Loucy (cell line): ENCODE data around the gene KCNH4.

Experiments used
- EZH2phosphoT487 ChIP-seq: fragments of 200-600 bp; IDR thresholded peaks from 2 replicates; pipeline ENCODE4 v1.6.1; 2018; ENCODE audit warnings: antibody characterized with exemption, mild to moderate bottlenecking, moderate library complexity, borderline replicate concordance
- TF ChIP-seq, protein P1 (sequence below): fragments of 200-600 bp; sonication (generic); conservative IDR thresholded peaks from 2 replicates; pipeline ENCODE4 v1.5.1; 2014; ENCODE audit warnings: mild to moderate bottlenecking, antibody characterized with exemption, low read length

DNA sequence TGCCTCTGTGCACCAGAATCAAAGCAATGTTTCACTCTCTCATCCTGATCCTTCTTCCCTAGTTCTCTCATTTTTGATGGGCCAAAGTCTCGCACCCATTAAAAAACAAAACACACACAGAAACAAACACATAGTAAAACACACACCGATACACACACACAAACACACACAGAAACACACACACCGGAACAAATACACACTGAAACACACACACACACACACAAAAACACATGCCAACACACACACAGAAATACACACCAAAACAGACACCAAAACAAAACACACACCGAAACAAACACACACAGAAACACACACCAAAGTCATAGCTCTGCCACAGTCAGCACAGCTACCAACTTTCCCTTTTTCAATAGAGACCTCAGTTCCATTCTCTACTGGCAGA is 49.7 kb downstream of the KCNH4 start:
- TF ChIP-seq, protein P1, sequence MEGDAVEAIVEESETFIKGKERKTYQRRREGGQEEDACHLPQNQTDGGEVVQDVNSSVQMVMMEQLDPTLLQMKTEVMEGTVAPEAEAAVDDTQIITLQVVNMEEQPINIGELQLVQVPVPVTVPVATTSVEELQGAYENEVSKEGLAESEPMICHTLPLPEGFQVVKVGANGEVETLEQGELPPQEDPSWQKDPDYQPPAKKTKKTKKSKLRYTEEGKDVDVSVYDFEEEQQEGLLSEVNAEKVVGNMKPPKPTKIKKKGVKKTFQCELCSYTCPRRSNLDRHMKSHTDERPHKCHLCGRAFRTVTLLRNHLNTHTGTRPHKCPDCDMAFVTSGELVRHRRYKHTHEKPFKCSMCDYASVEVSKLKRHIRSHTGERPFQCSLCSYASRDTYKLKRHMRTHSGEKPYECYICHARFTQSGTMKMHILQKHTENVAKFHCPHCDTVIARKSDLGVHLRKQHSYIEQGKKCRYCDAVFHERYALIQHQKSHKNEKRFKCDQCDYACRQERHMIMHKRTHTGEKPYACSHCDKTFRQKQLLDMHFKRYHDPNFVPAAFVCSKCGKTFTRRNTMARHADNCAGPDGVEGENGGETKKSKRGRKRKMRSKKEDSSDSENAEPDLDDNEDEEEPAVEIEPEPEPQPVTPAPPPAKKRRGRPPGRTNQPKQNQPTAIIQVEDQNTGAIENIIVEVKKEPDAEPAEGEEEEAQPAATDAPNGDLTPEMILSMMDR, result no peak
- TF ChIP-seq EZH2phosphoT487, result no peak
